ENCODE results near the gene STK32B. TPM values are rescaled to one million over a fixed set of nuclear protein-coding genes. Genes with fewer than 3 reads are reported as not detected.

The STK32B gene
- total RNA-seq, 1 experiment from 2014 or later, result not detected

- H3K4me1 Mint-ChIP-seq (ENCODE audit: low read depth, unreplicated experiment), result no peaks in the 10 kb centered on the region
- CTCF ChIA-PET, result interaction anchor here (0.6 kb wide), 1 partner anchor 73 kb away, joined by 4 read pairs; no protein-coding TSS in a partner anchor
- DNase-seq, result no peak
- no peak overlapping the region for H3K27ac Mint-ChIP-seq (ENCODE audit: unreplicated experiment)
- H3K27me3 Mint-ChIP-seq (ENCODE audit: unreplicated experiment), result no peaks in the 10 kb centered on the region
- TF ChIP-seq, protein P1, sequence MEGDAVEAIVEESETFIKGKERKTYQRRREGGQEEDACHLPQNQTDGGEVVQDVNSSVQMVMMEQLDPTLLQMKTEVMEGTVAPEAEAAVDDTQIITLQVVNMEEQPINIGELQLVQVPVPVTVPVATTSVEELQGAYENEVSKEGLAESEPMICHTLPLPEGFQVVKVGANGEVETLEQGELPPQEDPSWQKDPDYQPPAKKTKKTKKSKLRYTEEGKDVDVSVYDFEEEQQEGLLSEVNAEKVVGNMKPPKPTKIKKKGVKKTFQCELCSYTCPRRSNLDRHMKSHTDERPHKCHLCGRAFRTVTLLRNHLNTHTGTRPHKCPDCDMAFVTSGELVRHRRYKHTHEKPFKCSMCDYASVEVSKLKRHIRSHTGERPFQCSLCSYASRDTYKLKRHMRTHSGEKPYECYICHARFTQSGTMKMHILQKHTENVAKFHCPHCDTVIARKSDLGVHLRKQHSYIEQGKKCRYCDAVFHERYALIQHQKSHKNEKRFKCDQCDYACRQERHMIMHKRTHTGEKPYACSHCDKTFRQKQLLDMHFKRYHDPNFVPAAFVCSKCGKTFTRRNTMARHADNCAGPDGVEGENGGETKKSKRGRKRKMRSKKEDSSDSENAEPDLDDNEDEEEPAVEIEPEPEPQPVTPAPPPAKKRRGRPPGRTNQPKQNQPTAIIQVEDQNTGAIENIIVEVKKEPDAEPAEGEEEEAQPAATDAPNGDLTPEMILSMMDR (IDR thresholded peaks at IDR 0.05; ENCODE audit: unreplicated experiment), result no peak
- no peaks in the 10 kb centered on the region for H3K36me3 Mint-ChIP-seq (ENCODE audit: insufficient read depth, unreplicated experiment)
- no peak overlapping the region for H3K4me3 Mint-ChIP-seq (ENCODE audit: low read depth, unreplicated experiment)
- peaks cover 5% of the 10 kb centered on the region for H3K9me3 Mint-ChIP-seq (ENCODE audit: low read depth, unreplicated experiment)
- no TSS peak for BruUV-seq (replicated peaks)
- intact Hi-C loops (cut with micrococcal nuclease; ENCODE audit: unreplicated experiment), result no loop called here
These were observed 286.5 kb downstream of the STK32B start for GRCh38 chr4:5337731-5338130.

DNA sequence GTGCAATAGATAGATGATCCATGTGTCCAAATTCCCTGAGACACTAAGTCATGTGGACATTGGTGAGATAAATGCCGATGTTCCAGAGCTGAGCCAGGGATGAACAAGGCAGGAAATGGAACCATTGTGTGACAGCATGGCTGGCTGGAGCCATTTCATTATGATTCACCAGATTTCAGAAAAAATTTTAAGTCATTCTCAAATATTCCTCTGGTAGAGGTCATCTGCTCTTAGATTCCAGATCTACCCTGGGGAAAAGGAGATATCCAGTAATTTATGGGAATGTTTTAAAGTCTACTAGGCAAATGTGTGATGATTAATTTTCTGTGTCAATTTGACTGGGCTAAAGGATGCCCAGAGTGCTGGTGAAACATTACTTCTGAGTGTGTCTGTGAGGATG is 287.3 kb downstream of the STK32B start:
- Mint-ChIP-seq H3K4me3 (ENCODE audit: low read depth, unreplicated experiment) (no peak overlapping the region), H3K36me3 (ENCODE audit: insufficient read depth, unreplicated experiment) (no peaks in the 10 kb centered on the region), H3K9me3 (ENCODE audit: low read depth, unreplicated experiment) (peaks cover 5% of the 10 kb centered on the region), H3K27me3 (ENCODE audit: unreplicated experiment) (no peaks in the 10 kb centered on the region), H3K27ac (ENCODE audit: unreplicated experiment) (no peak overlapping the region), H3K4me1 (ENCODE audit: low read depth, unreplicated experiment) (no peaks in the 10 kb centered on the region)
- TF ChIP-seq, protein P1 (IDR thresholded peaks at IDR 0.05; ENCODE audit: unreplicated experiment), result no peak
- BruUV-seq (replicated peaks), result no TSS peak
- CTCF ChIA-PET, result no interaction called here
- no peak for DNase-seq
- intact Hi-C loops (cut with micrococcal nuclease; ENCODE audit: unreplicated experiment), result no loop called here

GRCh38 chr4:5340991-5341451 is 289.7 kb downstream of the STK32B start:
- TF ChIP-seq, protein P1 (IDR thresholded peaks at IDR 0.05; ENCODE audit: unreplicated experiment), result no peak
- no peak for DNase-seq
- H3K4me3 Mint-ChIP-seq (ENCODE audit: low read depth, unreplicated experiment), result no peak overlapping the region
- H3K9me3 Mint-ChIP-seq (ENCODE audit: low read depth, unreplicated experiment), result no peaks in the 10 kb centered on the region
- intact Hi-C loops (cut with micrococcal nuclease; ENCODE audit: unreplicated experiment), result no loop called here
- H3K27ac Mint-ChIP-seq (ENCODE audit: unreplicated experiment), result no peak overlapping the region
- no peaks in the 10 kb centered on the region for H3K27me3 Mint-ChIP-seq (ENCODE audit: unreplicated experiment)
- H3K36me3 Mint-ChIP-seq (ENCODE audit: insufficient read depth, unreplicated experiment), result no peaks in the 10 kb centered on the region
- no peaks in the 10 kb centered on the region for H3K4me1 Mint-ChIP-seq (ENCODE audit: low read depth, unreplicated experiment)
- no TSS peak for BruUV-seq (replicated peaks)
- CTCF ChIA-PET, result no interaction called here

GRCh38 chr4:5341526-5341925 is 290.2 kb downstream of the STK32B start:
- no peaks in the 10 kb centered on the region for H3K36me3 Mint-ChIP-seq (ENCODE audit: insufficient read depth, unreplicated experiment)
- no TSS peak for BruUV-seq (replicated peaks)
- DNase-seq, result no peak
- H3K4me1 Mint-ChIP-seq (ENCODE audit: low read depth, unreplicated experiment), result no peaks in the 10 kb centered on the region
- H3K27me3 Mint-ChIP-seq (ENCODE audit: unreplicated experiment), result no peaks in the 10 kb centered on the region
- H3K4me3 Mint-ChIP-seq (ENCODE audit: low read depth, unreplicated experiment), result no peak overlapping the region
- no peaks in the 10 kb centered on the region for H3K9me3 Mint-ChIP-seq (ENCODE audit: low read depth, unreplicated experiment)
- TF ChIP-seq, protein P1 (IDR thresholded peaks at IDR 0.05; ENCODE audit: unreplicated experiment), result no peak
- intact Hi-C loops (cut with micrococcal nuclease; ENCODE audit: unreplicated experiment), result no loop called here
- no peak overlapping the region for H3K27ac Mint-ChIP-seq (ENCODE audit: unreplicated experiment)
- CTCF ChIA-PET, result no interaction called here
